Central memory CD8-positive, alpha-beta T cell (primary cell): Measurements from ENCODE around the gene LARP6.
"Not testable (repeated sequence)": the region's sequence is repeated elsewhere in the genome, so short reads cannot be mapped to it uniquely, and the experiment has no call there.

Experiments used
- ATAC-seq: fragments of 150-1000 bp; cut with Tn5 transposase; replicated peaks from 2 replicates; pipeline ENCODE4 v1.10.0; 2022; ENCODE audit warnings: mild to moderate bottlenecking, moderate FRiP score, moderate number of reproducible peaks; ENCODE audit not compliant: poor library complexity, severe bottlenecking; ENCODE audit errors: extremely low read depth
- DNase-seq, 2 donors: peaks; one replicate each; pipeline ENCODE4 v3.0.0; 2021; ENCODE audit warnings: low spot score in 2 of 2
- H3K27ac Mint-ChIP-seq: one replicate; pipeline ENCODE4 v1.8.0; 2022; ENCODE audit warnings: low read depth, mild to moderate bottlenecking, moderate library complexity, mixed read lengths
- H3K27me3 Mint-ChIP-seq: one replicate; pipeline ENCODE4 v1.8.0; 2022; ENCODE audit warnings: mixed read lengths
- H3K36me3 Mint-ChIP-seq: one replicate; pipeline ENCODE4 v1.8.0; 2022; ENCODE audit warnings: mild to moderate bottlenecking, moderate library complexity, mixed read lengths; ENCODE audit not compliant: insufficient read depth
- H3K4me1 Mint-ChIP-seq: one replicate; pipeline ENCODE4 v1.8.0; 2022; ENCODE audit warnings: mixed read lengths
- H3K4me3 Mint-ChIP-seq: one replicate; pipeline ENCODE4 v1.8.0; 2022; ENCODE audit warnings: mild to moderate bottlenecking, moderate library complexity, mixed read lengths
- H3K9me3 Mint-ChIP-seq: one replicate; pipeline ENCODE4 v1.8.0; 2022; ENCODE audit warnings: mixed read lengths

The LARP6 gene

DNA sequence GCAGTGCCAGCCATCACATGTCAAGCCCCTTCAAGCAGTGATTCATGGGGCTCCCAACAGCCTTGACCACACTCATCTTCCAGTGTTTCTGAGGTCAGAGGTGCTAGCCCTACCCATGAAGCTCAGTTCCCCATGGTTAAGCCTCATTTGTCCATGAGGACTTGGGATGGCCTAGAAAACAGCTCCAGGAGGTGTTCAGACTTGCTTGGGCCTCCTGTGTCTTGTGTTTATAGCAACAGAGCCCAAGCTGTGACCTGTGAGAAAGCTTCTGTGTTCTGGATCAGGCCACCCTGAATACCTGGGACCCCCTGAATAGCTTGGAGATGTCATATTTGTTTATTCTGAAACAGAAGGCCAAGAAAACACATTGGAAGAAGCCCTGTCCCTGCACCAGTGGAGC lies 36.7 kb downstream of the LARP6 start:
- no peak for ATAC-seq
- DNase-seq: no peak
- Mint-ChIP-seq H3K4me1 (no peaks in the 10 kb centered on the region), H3K9me3 (no peaks in the 10 kb centered on the region), H3K27me3 (no peaks in the 10 kb centered on the region), H3K27ac (no peak overlapping the region), H3K36me3 (no peaks in the 10 kb centered on the region), H3K4me3 (no peak overlapping the region)

DNA sequence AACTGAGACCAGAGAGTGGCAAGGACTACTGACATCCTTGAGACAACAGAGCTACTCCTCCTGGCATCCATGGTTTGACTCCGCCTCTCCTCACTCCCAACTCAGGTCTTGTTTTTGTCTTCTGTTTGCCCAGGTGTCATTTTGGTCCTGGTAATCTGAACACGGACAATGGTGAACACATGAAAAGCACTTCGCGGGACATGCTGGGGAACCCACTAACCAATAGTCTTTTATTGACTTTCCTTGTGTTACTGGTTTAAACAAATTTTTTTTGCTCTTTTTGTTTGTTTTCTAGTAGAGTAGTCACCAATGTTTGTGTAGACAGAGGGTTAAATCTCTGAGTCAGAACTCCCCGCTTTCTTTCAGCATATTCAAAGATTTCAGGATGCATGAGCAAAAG lies 38.4 kb downstream of the LARP6 start:
- no peak for ATAC-seq
- Mint-ChIP-seq H3K9me3 (no peaks in the 10 kb centered on the region), H3K4me3 (no peak overlapping the region), H3K27me3 (peaks cover 3% of the 10 kb centered on the region), H3K4me1 (no peaks in the 10 kb centered on the region), H3K27ac (no peak overlapping the region), H3K36me3 (no peaks in the 10 kb centered on the region)
- no peak for DNase-seq

DNA sequence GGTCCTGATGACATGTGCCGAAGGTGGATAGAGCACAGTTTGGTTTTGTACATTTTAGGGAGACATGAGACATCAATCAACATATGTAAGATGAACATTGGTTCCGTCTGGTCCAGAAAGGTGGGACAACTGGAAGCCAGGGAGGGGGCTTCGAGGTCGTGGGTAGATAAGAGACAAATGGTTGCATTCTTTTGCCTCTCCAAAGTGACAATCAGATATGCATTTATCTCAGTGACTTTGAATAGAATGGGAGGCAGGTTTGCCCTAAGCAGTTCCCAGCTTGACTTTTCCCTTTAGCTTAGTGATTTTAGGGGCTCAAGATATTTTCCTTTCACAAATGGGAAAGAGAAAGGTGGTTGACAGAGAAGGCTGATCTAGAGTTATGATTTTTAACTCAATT lies 38.9 kb downstream of the LARP6 start:
- not testable (repeated sequence) for ATAC-seq, H3K27me3 Mint-ChIP-seq, H3K27ac Mint-ChIP-seq

DNA sequence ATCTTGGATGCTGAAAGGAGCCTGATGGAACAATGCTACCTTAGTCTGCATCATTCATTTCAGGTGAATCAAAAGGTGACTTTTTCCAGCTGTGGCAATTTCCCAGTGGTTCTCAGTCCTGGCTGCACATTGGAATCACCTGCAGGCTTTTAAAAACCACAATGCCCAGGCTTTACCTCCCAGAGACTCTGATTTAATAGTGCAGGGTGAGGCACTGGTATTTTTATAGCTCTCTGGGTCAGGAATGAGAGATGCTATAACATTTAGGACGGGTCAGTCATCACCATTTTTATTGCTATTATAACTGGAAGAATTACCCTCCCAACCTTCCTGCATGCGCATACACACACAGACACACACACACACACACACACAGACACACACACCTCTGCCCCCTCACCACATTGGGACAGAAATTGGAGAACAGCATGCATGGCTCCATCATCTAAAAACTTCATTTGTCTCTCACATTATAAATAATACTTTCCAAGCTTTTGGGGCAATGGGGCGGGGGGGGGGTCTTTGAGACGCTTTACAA lies 41.1 kb downstream of the LARP6 start:
- DNase-seq (no peak), ATAC-seq (no peak)
- Mint-ChIP-seq H3K4me1 (no peaks in the 10 kb centered on the region), H3K4me3 (no peak overlapping the region), H3K9me3 (no peaks in the 10 kb centered on the region), H3K27me3 (peaks cover 20% of the 10 kb centered on the region), H3K27ac (no peak overlapping the region), H3K36me3 (no peaks in the 10 kb centered on the region)

More for the DNA sequence above, 38.9 kb downstream of the LARP6 start:
- not testable (repeated sequence) for DNase-seq, H3K4me1 Mint-ChIP-seq, H3K4me3 Mint-ChIP-seq, H3K36me3 Mint-ChIP-seq, H3K9me3 Mint-ChIP-seq

DNA sequence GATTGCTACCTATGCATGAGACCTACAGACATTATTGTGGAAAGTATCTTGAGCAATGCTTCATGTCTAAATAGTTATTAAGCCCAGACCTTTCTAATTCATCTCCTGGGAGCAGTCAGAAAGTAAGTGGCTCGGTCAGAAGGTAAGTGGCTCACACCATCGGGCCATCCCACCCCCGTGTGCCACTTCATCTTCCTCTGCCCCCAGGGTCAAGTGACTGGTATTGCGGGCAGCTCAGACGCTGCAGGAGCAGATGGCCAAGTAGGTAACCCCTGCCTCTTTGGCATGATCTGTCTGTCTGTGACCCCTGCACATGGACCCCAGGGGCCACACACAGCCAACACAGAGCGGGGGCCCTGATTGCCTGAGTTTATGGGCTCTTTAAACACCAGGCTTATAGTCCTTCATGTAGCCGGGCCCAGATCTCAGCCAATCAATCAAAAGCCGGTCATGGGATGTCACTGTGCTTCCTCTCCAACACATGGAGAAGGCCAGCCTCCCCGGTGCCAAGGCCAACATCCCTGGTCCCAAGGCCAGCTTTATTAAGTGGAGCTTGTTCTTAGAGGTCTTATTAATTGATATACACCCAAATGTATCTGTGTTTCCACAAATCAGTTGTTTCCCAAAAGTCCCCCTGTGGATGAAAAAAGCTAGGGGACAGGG lies 42.9 kb downstream of the LARP6 start:
- Mint-ChIP-seq H3K27me3 (peaks cover 20% of the 10 kb centered on the region), H3K36me3 (no peaks in the 10 kb centered on the region), H3K4me1 (no peaks in the 10 kb centered on the region), H3K27ac (no peak overlapping the region), H3K4me3 (no peak overlapping the region), H3K9me3 (no peaks in the 10 kb centered on the region)
- ATAC-seq (no peak), DNase-seq (no peak)

DNA sequence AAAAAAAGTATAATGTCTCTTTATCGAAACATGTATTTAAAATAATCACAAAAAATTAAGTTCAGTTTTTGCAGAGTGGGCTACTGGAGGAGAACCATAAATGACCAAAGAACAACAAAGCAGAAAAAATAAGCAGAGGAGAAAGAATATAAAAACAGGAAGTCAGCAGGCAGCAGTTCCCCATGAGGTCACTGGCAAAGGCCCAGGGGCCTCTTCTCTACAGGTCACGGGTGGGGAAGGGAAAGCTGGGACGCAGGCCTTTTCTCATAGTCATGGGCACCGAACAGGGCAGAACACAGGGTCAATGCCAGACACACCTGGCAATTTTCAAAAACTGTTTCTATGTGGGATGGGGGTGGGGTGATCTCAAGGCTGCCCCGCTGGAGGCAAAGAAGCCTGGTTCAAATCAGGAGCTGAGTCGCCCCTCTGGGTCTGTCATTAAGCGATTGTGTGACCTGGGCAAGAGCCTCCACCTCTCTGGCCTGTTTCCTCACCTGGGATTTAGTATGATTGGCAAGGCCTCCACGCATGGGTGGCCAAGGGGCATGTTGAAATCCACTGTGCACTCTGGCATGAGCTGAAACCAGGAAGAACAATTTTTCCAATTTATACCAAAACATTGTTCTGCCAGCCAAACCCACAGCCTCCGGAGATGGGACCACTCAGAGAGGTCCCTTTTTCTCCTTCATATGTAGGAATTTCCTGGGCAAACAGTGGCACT lies 46.8 kb downstream of the LARP6 start:
- no peak overlapping the region for H3K27ac Mint-ChIP-seq
- H3K9me3 Mint-ChIP-seq: no peaks in the 10 kb centered on the region
- ATAC-seq (no peak), DNase-seq (no peak)
- peaks cover 20% of the 10 kb centered on the region for H3K27me3 Mint-ChIP-seq
- no peaks in the 10 kb centered on the region for H3K4me1 Mint-ChIP-seq
- H3K4me3 Mint-ChIP-seq: no peak overlapping the region
- H3K36me3 Mint-ChIP-seq: no peaks in the 10 kb centered on the region

DNA sequence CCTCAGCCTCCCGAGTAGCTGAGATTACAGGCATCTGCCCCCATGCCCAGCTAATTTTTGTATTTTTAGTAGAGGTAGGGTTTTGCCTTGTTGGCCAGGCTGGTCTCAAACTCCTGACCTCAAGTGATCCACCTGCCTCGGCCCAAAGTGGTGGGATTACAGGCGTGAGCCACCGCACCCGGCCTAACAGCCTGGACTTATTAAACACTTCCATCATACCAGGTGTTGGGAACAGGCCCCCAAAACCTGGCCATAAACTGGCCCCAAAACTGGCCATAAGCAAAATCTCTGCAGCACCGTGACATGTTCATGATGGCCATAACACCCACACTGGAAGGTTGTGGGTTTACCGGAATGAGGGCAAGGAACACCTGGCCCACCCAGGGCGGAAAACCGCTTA lies 49.6 kb downstream of the LARP6 start:
- H3K27ac Mint-ChIP-seq, H3K4me1 Mint-ChIP-seq, DNase-seq, H3K36me3 Mint-ChIP-seq, H3K9me3 Mint-ChIP-seq, ATAC-seq, H3K27me3 Mint-ChIP-seq, H3K4me3 Mint-ChIP-seq: not testable (repeated sequence)

DNA sequence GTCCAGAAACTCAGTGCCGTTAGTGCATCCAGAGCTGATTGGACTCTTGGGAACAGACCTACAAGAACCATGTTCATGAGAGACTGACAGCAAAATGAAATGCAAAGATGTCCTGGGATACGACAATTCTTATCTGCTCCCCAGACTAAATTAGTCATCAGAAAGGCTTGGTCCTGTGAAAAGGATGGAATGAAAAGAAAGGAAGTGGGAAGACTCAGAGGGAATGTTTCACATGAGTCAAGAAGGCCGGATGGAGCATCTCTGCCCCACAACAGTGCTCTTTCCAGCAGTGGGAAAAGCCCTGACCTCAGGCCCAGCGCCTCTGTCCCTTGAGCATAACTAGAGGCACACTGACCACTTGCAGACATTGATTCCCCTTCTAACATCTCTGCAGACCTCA lies 51.3 kb downstream of the LARP6 start:
- H3K4me3 Mint-ChIP-seq: no peak overlapping the region
- no peaks in the 10 kb centered on the region for H3K9me3 Mint-ChIP-seq
- peaks cover 22% of the 10 kb centered on the region for H3K27me3 Mint-ChIP-seq
- ATAC-seq (no peak), DNase-seq (no peak)
- no peaks in the 10 kb centered on the region for H3K4me1 Mint-ChIP-seq
- no peak overlapping the region for H3K27ac Mint-ChIP-seq
- no peaks in the 10 kb centered on the region for H3K36me3 Mint-ChIP-seq

DNA sequence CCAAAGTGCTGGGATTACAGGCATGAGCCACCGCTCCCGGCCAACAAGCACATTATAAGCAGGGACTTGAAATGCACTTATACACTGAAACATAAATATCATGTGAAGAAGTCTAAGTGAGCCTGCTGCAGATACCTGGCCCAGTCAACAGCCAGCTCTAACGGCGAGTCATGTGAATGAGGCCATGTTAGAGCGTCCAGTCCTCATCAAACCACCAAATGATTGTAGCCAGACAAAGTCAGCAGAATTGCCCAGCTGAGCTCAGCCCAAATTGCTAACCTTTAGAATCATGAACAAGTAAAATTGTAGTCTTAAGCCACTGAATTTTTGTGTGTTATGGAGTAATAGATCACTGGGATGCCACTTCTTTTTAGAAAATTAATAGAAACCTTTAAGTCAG lies 52.8 kb downstream of the LARP6 start:
- Mint-ChIP-seq H3K27me3 (peaks cover 30% of the 10 kb centered on the region), H3K27ac (no peak overlapping the region), H3K36me3 (no peaks in the 10 kb centered on the region), H3K9me3 (no peaks in the 10 kb centered on the region), H3K4me1 (no peaks in the 10 kb centered on the region), H3K4me3 (no peak overlapping the region)
- no peak for ATAC-seq
- no peak for DNase-seq

DNA sequence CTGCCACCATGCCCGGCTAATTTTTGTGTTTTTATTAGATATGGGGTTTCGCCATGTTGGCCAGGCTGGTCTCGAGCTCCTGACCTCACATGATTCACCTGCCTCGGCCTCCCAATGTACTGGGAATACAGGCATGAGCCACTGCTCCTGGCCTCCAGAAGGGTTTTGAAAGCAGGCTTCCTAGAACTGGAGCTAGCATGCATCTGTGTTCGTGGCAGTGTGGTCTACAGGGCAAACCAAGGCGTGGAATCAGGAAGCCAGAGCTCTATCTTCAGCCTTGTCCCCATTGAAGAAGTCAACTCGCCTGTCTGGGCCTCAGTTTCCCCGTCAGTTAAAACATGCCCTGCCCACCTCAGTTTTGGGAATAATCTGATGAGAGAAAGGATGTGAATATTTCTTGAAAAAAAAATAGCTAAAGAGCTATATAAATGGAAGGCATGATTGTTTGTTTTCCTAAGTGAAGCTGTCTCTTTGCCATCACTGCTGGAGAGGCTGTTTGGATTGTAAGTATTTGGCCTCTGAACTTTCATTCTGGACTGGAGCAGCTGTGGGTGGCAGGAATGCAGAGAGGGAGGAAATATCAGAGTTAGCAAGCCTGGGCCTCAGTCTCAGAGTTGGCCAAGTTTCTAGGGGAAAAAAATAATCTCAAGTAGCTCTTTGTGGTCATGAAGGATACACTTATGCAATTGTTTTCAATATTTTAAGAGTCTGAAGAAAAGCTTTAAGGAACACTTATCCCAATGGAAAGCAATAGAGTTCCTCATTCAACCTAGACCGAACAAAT lies 54.1 kb downstream of the LARP6 start:
- H3K9me3 Mint-ChIP-seq: no peaks in the 10 kb centered on the region
- no peak overlapping the region for H3K4me3 Mint-ChIP-seq
- ATAC-seq (no peak), DNase-seq (no peak)
- H3K27me3 Mint-ChIP-seq: peaks cover 30% of the 10 kb centered on the region
- no peak overlapping the region for H3K27ac Mint-ChIP-seq
- no peaks in the 10 kb centered on the region for H3K4me1 Mint-ChIP-seq
- H3K36me3 Mint-ChIP-seq: no peaks in the 10 kb centered on the region

DNA sequence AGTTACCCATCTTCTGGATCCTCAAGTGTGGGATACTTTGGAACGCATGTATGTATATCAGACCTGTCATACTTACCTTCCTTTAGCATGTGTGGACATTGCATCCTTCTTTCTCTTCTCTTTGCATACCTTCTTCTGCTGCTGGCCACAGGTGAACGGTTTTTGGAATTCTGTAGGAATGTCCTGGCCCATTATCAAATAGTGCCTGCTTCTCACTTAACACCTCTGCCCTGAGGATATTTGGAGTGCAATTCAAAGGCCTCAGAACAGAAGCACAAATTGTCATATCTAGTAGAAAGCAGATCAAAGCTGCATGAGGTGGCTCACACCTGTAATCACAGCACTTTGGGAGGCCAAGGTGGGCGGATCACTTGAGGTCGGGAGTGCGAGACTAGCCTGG lies 56.5 kb downstream of the LARP6 start:
- Mint-ChIP-seq H3K27me3 (peaks cover 37% of the 10 kb centered on the region), H3K4me3 (no peak overlapping the region), H3K27ac (no peak overlapping the region), H3K36me3 (no peaks in the 10 kb centered on the region), H3K9me3 (no peaks in the 10 kb centered on the region), H3K4me1 (no peaks in the 10 kb centered on the region)
- DNase-seq (no peak), ATAC-seq (no peak)

DNA sequence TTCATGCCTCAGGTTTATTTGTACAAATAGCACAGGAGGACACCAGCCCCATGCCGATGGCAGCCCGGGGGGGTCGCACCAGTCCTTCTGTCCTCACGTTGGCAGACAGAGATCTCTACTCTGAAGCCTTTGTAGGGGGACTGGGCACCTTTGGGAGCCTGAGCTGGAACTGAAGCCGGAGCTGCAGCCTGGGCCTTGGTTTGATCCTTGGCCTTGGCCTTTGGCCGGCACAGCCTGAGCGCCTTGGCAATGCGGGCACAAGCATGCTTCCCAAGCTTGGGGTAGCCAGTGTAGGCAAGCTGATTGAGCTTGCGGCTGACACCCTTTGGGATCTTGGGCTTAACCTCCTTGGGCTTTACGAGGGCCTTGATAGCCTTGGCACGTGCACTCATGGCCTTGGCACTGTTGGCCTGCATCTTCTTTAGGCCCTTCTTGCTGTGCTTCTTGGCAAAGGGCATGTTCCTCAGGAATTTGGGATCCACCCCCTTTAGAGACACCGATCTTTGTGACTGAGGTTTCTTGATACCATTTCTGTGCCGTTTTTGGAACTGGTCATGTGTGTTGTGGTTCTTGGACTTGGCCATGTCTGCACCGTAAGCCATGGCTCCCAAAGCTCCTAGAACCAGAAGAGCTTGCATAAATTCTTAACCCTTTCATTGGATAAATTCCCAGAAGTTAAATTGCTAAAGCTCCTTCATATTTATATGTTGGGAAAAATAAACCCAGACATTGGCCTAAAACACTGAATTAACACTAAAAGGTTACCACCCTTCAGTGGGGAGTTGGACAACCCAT lies 57.2 kb downstream of the LARP6 start:
- Mint-ChIP-seq H3K36me3 (no peaks in the 10 kb centered on the region), H3K27ac (no peak overlapping the region), H3K27me3 (peaks cover 44% of the 10 kb centered on the region), H3K9me3 (no peaks in the 10 kb centered on the region), H3K4me3 (no peak overlapping the region), H3K4me1 (no peaks in the 10 kb centered on the region)
- no peak for DNase-seq
- ATAC-seq: no peak
